Activated CD4-positive, alpha-beta T cell treated with anti-CD3 and anti-CD28 coated beads, Interleukin-2, Interleukin-4, amounts not matched to agents 100 ng/mL and 50 ng/mL, durations not matched to agents 16 hours and 8 hours (primary cell): ENCODE data around the gene REM2.
A peak's percentile ranks its signal among the peaks of the same experiment; 100 is the strongest.
"Not testable (repeated sequence)": the region's sequence is repeated elsewhere in the genome, so short reads cannot be mapped to it uniquely, and the experiment has no call there.

ENCODE experiments used
- DNase-seq: peaks from one replicate; pipeline ENCODE4 v3.0.0-alpha.2; 2020; ENCODE audit warnings: low spot score

The REM2 gene

DNA sequence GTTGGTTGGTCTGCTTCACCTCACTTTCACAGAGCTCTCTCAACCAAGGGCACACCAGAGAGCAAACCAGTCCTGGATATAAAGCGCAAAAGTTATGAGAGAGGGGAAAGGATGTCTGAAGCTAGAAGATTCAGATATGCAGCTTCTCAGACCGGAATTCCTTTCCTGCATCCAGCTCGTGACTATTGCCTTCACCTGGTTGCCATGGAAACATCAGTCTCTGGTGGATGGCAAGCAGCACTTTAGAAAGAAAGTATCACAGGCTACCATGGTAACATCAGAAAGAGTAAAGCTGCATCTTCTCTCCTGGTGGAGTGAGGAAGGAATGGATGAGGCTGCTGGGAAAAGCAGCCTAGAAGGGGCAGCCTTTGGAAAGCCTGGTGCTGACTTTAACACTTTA lies 13.7 kb downstream of the REM2 start:
- no peak for DNase-seq

DNA sequence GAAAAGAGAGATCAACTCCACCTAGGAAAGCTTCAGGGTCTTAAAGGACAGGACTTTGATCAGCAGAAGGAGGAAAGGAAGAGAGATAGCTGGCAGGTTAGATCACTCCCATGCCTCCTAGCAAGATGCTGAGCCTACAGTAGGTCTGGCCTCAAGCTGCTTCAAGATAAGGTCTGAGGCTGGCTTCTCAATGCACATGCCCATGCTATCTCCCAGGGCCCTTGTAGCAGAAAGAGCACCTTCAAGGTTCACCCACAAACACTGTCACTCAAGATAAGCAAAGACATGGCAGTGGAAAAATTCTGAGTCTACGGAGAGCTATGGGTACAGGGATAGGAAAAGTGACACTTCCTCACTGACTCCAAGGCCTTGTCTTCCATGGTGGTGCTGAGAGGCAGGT lies 14.3 kb downstream of the REM2 start:
- no peak for DNase-seq

DNA sequence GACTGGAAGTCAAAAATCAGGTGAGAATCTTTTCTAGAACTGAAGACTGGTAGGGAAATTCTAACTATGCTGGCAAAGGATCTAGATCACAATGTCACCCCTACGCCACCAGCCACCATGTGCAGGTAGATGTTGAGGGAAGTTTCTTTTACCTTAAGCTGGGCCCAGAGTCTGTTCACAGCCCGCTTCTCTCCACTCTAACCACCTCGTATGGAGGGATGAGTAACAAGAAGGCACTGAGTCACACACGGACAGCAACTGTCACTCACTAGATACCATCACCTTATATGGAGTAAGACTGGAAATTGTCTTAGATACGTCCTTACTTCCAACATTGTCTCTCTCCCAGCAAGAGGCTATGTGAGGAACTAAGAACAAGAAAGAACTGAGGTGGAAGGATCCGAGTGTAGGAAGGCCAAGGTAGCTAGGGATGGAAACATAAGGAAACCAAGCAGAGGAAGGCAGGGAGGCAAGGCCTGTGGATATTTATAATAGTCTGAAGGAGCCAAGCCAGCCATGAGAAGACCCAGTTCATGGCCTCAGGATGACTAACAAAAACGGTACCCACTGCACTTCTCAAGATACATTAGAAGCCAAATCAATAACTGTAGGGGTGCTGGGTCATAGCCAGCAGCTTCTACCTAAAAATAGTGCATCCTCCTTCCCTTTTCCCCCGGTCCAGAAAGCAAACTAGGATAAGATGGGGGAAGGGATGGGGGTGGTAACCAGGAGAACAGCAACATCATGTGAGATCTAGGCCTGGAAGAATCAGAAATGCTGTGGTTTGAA lies 15.5 kb downstream of the REM2 start:
- DNase-seq, result peak; percentile 31

DNA sequence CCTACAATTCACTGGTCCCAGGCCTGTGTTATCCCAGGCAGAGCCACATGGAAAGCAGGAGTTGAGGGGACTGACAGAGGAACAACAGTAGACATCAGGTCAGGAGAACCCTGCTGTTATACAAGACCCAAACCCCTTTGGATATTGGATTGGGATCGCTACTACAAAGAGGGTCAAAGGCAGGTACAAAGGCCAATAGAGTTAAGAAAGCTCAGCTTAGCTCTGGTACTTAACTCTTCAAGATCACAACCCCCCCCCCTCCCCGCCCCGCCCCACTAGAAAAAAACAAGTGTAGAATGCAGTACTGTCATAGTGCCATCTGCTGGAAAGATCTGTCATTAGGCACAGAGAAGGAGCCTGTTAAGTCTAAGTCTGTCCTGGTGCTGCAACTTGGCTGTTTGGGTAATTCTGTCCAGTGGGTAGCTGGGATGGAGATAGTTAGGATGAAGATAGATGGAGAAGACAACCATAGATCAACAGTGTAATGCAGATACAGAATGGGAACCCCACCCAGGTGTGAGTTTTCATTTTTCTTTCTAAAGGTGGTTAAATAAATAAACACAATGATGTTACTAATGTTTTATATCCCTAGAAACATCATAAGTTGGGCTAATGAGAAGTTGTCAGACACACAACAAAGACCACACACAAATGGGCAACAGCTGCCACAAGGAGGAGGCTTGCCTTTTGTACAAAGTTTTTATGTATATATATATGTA lies 17.2 kb downstream of the REM2 start:
- DNase-seq, result peak; percentile 65

DNA sequence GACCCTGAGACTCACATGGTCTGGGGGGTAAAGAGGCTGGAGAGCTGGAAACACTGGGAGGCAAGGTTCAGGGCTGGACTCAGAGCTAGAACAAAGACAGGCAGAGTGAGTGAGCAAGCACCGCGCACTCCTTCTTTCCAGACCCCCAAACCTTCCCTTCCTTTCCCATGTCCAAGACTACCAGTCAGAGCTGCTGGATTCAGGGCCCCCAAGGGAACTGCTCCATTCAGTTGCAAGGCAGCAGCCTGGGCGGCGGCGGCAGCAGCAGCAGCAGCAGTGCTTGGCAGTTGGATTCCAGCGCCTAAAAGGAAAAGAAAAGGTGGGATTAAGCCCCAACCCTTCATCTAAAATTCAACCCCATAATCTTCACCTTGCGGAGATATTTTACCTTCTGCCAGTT lies 18.8 kb downstream of the REM2 start:
- no peak for DNase-seq

DNA sequence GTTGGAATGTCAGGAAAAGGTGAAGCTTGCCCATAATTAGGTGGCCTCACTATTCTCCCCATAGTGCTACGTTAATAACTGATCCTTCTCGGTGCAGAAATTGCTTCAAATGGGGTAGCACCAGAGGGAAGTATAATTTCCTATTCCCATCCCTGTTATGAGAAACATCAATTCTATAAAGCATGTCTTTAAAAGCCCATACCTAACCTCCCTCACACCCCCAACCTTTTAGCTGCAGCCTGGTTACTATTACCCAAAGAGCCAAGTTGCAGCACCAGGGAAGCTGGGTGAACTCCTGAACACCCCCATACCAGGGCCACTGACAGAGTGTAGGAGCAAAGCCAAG lies 20.7 kb downstream of the REM2 start:
- DNase-seq, result no peak

DNA sequence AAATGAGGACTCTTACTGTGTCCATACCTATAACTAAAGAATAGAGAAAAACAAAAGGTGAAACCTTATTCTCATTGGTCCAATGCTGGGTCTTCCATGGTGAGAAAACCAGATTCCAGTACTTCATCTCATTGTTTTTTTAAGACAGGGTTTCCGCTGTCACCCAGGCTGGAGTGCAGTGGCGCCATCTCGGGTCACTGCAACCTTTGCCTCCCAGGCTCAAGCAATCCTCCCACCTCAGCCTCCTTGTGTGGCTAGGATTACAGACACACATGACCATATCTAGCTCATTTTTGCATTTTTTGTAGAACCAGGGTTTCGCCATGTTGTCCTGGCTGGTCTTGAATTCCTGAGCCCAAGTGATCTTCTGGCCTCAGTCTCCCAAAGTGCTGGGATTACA lies 22.6 kb downstream of the REM2 start:
- DNase-seq, result no peak

DNA sequence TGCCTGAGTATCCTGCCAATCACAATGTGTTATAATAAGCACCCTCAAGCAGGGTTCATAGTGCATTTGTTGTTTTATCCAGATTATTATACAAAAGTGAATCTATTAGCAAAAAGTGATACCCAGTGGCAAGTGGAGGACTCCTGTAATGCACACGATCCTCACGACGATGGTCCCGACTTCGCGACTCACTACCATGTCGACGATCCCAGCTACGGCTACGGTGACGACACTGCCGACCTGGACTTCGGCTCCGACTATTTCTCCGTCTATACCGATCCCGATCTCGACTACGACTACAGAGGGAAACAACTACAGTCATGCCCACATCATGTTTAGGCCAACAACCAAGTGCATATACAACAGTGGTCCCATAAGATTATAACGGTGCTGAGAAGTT lies 23.1 kb downstream of the REM2 start:
- DNase-seq, result no peak

DNA sequence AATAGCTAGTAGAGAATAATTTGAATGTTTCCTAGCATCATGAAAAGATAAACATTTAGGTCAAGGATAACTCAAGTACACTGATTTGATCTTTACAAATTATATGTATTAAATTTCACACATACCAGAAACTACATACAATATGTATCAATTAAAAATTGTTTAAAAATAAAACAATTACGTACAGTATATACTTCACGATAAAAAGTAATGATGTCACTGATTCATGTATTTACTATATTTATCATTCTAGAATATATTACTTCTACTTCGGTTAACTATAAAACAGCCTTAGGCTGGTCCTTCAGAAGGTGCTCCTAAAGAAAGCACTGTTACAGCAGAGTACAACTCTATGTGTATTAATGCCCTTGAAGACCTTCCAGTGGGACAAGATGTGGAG lies 24.4 kb downstream of the REM2 start:
- DNase-seq, result no peak

DNA sequence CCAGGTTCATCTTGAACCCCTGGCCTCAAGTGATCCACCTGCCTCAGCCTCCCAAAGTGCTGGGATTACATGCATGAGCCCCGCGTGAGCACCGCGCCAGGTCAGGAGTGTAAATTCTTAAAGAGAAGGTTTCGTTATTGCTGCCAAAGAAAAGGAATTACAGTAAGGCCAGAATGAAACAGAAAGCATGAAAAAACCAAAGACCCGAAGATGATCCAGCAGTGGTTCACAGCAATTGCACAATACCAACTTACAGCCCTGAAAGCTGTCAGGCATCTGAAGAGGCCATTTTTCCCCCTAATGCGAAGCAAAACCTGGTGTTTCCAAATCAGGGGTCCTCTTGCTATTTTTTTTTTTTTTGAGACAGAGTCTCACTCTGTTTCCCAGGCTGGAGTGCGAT lies 25.6 kb downstream of the REM2 start:
- no peak for DNase-seq

DNA sequence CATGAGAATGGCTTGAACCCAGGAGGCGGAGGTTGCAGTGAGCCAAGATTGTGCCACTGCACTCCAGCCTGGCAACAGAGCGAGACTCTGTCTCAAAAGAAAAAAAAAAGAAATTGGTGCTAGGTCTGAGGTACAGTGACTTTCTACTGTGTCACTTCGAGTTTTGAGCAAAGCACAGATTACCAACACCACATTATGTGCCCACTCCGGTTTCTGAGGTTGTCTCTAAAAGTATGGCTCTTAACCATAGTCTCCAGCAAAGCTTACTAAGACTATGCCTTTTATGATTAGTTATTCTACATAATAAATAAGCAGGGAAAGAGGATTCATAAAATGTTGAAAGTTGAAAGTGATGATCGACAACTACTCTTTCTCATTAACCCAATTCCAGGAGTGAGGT lies 27.9 kb downstream of the REM2 start:
- DNase-seq, result no peak

DNA sequence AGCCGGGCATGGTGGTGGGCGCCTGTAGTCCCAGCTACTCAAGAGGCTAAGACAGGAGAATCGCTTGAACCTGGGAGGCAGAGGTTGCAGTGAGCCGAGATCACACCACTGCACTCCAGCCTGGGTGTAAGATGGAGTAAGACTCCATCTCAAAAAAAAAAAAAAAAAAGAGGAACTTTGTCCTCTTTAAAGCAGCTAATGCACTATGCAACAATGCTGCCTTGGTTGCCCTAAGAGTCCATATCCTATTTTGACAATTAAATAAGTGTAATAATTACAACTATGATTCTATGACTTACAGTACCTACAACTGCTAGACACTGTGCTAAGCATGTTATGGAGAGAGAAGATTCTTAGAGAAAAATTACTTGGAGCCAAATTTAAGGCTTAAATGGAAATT lies 31.8 kb downstream of the REM2 start:
- DNase-seq, result not testable (repeated sequence)

DNA sequence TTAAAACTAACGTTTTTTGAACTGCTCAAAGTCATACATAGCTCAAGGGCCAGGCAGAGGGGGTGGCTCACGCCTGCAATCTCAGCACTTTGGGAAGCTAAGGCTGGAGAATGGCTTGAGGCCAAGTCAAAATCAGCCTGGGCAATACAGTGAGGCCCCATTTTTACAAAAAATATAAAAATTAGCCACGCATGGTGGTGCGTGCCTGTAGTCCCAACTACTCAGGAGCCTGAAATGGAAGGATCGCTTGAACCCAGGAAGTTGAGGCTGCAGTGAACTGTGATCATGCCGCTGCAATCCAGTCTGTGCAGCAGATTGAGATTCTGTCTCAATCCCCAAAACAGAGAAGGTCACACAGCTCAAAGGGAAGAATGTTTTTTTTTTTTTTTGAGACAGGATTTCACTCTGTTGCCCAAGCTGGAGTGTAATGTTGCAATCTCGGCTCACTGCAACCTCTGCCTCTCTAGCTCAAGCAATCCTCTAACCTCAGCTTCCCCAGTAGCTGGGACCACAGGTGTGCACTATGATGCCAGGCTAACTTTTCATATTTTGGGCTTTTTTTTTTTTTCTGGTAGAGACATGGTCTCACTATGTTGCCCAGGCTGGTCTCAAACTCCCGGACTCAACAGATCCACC lies 33.0 kb downstream of the REM2 start:
- no peak for DNase-seq

DNA sequence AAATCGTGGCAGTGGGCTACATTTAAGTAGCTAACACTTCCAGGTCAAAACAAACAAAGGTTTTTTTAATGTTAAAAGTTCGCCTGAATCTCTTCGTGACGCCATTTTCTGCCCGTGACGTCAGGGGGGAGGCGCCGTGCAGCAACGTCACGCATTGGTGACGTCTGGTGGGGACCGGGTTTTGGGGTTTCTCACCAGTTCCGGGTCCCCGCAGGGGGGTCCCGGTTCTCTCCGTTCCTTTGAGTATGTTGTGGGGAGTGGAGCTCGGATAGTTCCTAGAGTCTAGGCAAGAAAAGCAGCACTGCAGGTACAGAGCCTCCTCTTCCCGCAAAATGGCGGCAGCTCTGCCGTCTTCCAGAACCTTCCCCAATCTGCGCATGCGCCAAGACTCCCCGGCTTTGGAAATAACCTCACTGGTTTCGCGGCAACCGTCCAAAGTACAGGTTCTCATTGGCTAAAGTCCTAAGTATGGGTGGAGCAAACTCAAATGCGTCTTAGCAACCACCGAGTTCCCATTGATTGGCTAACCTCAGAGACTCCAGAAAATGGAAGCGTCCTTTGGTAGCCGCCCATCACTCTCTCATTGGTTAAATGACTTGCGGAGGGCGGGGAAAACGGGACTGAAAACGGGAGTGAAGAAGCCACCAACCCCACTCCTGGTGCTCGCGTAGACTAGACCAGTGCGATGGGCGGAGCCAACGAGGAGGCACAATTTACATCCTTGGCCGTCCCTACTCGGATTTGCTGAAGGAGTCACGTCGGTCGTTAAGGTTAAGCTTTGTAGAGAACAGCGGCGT lies 36.0 kb downstream of the REM2 start, which contains the start of gene RBM23:
TSS of gene RBM23 (minus strand) at position 346 of the 797 bp plus-strand sequence.
- DNase-seq, result peak; percentile 99

DNA sequence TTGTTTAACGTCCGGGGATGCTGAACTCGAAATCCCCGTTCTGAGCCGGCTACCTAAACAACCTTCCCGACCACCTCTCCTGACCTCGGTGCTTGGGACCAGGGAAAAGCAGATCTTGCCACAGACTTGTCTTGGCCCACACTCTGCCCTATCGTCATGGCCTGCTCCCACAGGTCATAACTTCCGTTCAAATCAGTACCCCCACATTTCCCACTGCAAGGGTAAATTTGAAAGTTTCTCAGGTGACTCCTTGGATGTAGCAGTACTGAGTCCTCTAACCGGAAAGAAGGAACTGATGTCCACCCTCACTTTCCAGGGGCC lies 36.5 kb downstream of the REM2 start:
- DNase-seq, result no peak

DNA sequence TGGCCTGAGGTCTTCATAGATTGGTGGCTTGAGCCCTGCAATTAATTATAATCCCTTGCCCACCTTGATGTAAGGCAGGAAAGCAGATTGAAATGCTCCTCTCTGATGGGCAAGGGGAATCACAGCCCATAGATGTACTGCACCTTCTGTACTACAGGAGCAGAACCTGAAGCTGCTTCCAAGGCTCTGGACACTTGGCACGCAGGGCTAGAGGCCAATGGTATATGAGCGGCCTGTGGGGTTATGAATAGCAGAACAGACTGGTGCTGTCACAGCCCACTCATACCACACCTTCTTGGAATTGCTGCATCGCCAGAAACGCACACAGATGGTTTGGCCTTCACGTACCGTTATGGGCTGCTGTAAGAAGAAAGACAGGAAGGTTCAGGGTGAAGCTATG lies 37.7 kb downstream of the REM2 start:
- no peak for DNase-seq

DNA sequence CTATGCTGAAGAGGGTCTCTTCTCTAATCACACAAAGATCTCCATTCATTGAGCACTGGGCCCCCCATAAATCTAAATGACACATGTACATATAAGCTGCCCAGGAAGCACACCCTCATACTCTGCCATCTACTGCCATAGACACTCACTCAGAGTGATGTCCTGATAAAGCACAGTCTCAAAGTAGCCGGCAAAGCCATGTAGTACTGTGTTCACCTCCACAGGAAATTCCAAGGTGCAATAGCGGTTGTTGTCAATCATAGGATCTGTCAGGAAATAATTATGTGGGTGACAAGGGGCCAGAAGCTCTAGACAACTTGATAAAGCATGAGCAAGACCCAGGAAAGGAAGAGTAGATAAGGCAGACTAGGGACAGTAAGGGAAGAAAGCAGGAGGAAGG lies 39.3 kb downstream of the REM2 start:
- no peak for DNase-seq

DNA sequence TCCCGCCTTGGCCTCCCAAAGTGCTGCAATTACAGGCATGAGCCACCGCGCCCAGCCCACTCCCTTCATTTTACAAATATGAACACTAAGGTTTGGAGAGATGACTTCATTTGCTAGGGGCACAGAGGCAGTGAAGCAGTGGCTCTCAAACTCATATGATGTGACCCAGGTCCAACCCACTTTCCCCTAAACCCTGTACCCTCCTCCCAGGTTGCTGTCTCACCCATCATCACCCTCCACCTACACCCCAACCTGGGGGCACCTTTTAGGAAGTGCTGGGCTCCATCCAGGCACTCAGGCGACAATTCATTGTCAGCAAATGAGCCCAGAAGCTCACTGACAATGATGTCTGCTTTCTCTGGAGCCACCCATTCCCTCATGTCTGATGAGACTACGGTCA lies 40.7 kb downstream of the REM2 start:
- DNase-seq, result no peak

DNA sequence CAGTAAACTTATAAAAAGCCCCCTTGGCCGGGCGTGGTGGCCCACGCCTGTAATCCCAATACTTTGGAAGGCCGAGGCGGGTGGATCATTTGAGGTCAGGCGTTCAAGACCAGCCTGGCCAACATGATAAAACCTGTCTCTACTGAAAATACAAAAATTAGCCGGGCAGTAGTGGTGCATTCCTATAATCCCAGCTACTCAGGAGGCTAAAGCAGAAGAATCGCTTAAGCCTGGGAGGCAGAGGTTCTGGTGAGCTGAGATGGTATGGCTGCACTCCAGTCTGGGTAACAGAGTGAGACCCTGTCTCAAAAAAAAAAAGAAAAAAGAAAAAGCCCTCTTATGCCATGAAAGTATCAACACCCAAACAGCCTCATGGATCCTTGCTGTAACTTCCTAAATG lies 42.5 kb downstream of the REM2 start:
- no peak for DNase-seq

DNA sequence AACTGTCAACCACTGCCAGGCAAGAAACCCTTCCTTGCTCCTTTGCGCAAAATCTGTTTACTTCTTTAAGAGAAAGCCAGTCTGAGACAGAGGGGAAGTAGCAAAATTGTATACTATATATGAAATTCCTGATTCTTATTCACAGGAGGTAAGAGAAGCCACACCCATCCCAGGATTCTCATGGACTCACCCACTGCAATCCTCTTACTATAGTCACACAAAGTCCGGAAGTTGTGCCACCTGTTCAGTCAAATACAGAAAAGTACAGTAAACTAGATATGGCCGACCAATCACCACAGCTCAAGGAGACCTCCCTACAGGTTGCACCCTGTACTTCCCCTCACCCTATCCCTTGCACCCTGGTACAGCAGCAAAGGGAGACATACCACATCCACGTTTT lies 43.3 kb downstream of the REM2 start:
- DNase-seq, result no peak

DNA sequence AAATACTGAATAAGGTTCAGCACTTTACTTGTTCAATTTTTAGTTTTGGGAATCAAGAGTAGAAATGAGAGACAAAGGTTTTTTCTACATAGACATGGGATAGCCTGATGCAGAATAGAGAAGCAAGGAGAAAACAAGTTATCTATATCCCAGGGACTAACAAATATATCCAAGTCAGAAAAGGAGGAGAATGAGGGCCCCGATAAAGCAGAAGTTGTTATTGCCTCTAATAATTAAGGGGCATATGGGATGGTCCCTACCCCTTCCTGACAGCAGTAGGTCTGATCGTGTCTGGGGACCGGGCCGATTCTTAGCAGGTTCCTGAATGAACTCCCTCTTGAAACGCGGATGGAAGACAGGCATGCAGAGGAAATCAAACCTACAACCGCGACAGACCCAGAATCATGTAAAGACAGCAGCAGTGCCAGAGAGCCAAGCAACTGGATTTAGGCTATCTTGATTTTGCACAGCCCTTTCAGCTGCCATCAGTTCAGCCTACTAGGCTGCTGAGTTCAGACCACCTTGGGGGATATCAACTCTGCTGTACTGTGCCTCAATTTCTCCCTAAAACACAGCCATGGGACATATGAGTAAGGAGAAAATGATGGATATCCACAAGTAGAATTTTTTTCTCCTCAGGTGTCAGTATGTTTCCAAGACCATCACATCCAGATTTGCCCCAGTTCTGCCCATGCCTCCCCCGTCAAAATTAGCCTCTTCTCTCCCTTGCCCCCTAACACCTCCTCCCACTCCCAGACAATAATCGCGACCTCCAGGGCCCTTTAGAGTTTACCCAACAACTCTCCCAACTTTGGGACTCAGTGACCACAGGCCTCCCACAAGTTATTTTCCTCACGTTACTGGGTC lies 45.4 kb downstream of the REM2 start:
- peak; percentile 19 for DNase-seq
